K562 treated with DMSO at 1 percent for 4 hours (cell line): Measurements from ENCODE around the gene RHOXF1. TPM values are rescaled to one million over a fixed set of nuclear protein-coding genes. Genes with fewer than 3 reads are reported as not detected.

ENCODE experiments used
- total RNA-seq: library from RNA; unstranded; fragments of 300-600 nt; gene quantifications from 2 replicates; pipeline ENCODE4 v1.2.3, GENCODE V29; 2022; ENCODE audit not compliant: insufficient read depth

The RHOXF1 gene
- total RNA-seq, result not detected in 2 replicates

DNA sequence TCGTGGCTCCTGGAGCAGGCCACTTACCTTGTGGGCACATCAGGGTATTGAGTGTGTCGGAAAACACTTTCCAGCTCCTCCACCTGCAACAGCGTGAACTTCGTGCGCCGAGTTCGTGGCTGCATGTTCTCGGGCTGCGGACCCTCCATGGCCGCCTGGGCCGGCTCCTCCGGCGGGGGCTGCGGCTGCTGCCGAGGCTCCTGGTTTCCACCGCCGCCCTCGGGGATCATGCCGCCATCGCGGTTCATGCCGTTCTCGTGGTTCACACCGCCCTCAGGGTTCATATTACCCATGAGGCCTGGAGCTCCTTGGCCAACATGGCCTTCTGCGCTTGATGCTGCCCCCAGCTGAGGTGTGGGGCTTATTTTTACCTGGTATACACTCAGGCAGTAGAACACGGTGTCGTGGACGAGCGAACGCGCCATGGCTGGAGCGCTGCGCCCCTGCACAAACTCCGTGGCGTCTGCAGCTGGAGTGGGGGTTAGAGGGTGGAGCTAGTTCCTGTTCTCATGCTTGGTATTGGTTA lies at the start of gene RHOXF1:
Gene RHOXF1 (minus strand): TSS at position 476 of the 526 bp plus-strand sequence. CDS start 51 bp downstream, at position 425.

GRCh38 chrX:120158313-120158712 lies 42.6 kb upstream of the RHOXF1 start, which contains the start of gene RHOXF2:
Gene RHOXF2 (plus strand): TSS chrX:120158613. CDS start chrX:120158751, 138 bp downstream.

DNA sequence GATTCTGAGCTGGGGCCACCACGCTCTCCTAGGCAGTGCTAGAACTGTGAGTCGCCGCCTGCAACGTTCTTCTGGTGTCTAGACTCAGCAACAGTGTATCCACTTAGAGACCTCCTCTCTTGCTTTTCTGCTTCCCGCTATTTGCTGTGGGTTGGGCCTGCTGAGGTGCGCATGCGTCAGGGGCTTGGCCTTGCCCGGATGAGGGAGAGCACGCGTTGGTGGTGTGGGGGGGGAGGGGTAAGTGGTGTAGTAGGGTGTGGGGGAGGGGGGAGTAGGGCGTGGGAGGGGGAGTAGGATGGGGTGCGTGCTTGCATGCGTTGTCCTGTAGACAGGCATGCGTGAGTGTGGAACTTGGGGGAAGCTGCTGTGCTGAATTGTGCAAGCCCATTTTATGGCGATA lies 38.1 kb downstream of the RHOXF1 start, which contains the start of gene RHOXF2B:
Gene RHOXF2B (minus strand): TSS at position 101 of the 400 bp plus-strand sequence. CDS start 138 bp downstream, outside the sequence.

Other genes starting within 250 kb of the RHOXF1 start
- gene RNF113A, start 244.2 kb downstream of the RHOXF1 start, total RNA-seq, result 44.0 and 56.1 TPM in 2 replicates
- 88.5 and 96.3 TPM in 2 replicates for gene NDUFA1, start 244.1 kb downstream of the RHOXF1 start, total RNA-seq
- gene AKAP14, start 220.0 kb downstream of the RHOXF1 start, total RNA-seq, result not detected in 2 replicates
- 7.4 and 9.1 TPM in 2 replicates for gene NKAP, start 172.2 kb downstream of the RHOXF1 start, total RNA-seq
- gene RHOXF2B, start 38.2 kb downstream of the RHOXF1 start, total RNA-seq, result 5.6 and 6.5 TPM in 2 replicates
- gene RHOXF2, start 42.7 kb upstream of the RHOXF1 start, total RNA-seq, result 132 TPM in 2 replicates
- 9.8 and 11.5 TPM in 2 replicates for gene ZBTB33, start 134.9 kb upstream of the RHOXF1 start, total RNA-seq
- not detected in 2 replicates for gene TMEM255A, start 195.5 kb upstream of the RHOXF1 start, total RNA-seq
- 0.25 TPM in 1 of 2 replicates, not detected in the other for gene ATP1B4, start 246.2 kb upstream of the RHOXF1 start, total RNA-seq